ENCODE measurements around the gene COBLL1. TPM values are rescaled to one million over a fixed set of nuclear protein-coding genes. Genes with fewer than 3 reads are reported as not detected.

COBLL1 gene
- total RNA-seq, 1 experiment from 2014 or later, result 5.9 TPM

DNA sequence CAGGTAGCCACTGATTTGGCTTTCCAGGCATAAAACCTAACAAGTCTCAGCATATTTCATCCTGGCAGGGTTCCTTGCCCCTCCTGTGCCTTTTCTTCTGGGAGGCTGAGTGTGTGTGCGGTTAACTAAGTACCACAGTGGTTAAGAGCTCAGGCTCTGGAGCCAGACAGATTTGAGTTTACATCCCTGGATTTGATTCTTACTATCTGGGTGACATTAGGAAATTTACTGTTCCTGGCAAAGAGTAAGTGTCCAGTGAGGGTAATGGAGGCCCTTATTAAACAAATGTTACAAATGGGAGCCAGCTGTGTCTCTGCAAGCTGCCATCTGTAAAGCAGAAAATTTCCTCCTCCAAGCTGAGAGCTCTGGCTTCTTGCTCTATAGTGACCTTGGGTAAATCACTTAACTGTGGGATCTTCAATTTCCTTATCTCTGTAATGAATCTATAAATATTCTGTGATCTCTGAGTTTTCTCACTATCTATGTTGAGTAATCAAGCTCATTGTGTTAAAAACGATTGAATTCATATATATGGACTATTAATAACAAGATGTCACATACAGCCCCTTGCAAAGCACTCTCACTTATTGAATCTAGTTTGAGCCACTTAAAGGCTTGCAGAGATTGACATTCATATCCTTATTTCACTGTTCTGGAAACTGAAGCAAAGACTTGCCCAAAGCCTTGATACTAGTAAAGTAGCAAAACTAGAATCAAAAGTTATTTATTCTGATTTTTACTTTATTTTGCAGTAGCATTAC lies 6.5 kb upstream of the COBLL1 start:
- H2BK120ac ChIP-seq (ENCODE audit: low read depth, low read length, poor library complexity, severe bottlenecking), result no peak overlapping the region
- H3K4me3 Mint-ChIP-seq, result no peak overlapping the region
- H3K36me3 Mint-ChIP-seq (ENCODE audit: insufficient read depth in 1 of 3, low read depth in 3 of 3), result no peaks in the 10 kb centered on the region
- H3K27ac Mint-ChIP-seq, result no peak overlapping the region
- H3K27me3 Mint-ChIP-seq (ENCODE audit: low read depth), result no peaks in the 10 kb centered on the region
- no peak overlapping the region for H3K9ac ChIP-seq (ENCODE audit: extremely low read depth, insufficient read length, low read length)
- H3K4ac ChIP-seq (ENCODE audit: low read depth, low read length), result no peak overlapping the region
- no peak overlapping the region for H4K5ac ChIP-seq (ENCODE audit: insufficient read length, low read depth, low read length)
- H2BK12ac ChIP-seq (ENCODE audit: insufficient read length, low read depth, low read length), result no peak overlapping the region
- H3K23ac ChIP-seq (ENCODE audit: insufficient read length, low read depth, low read length), result no peak overlapping the region
- H3T11ph ChIP-seq (ENCODE audit: low read length), result no peak overlapping the region
- DNase-seq, result no peak
- TF ChIP-seq, protein P1, sequence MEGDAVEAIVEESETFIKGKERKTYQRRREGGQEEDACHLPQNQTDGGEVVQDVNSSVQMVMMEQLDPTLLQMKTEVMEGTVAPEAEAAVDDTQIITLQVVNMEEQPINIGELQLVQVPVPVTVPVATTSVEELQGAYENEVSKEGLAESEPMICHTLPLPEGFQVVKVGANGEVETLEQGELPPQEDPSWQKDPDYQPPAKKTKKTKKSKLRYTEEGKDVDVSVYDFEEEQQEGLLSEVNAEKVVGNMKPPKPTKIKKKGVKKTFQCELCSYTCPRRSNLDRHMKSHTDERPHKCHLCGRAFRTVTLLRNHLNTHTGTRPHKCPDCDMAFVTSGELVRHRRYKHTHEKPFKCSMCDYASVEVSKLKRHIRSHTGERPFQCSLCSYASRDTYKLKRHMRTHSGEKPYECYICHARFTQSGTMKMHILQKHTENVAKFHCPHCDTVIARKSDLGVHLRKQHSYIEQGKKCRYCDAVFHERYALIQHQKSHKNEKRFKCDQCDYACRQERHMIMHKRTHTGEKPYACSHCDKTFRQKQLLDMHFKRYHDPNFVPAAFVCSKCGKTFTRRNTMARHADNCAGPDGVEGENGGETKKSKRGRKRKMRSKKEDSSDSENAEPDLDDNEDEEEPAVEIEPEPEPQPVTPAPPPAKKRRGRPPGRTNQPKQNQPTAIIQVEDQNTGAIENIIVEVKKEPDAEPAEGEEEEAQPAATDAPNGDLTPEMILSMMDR (conservative IDR thresholded peaks at IDR 0.05), result no peak
- H3K4me1 Mint-ChIP-seq, result peaks cover 2 to 8% of the 10 kb centered on the region in 2 experiments; a peak in 2 of 4 replicates
- WGBS (ENCODE audit: extremely low coverage, insufficient read length, low lambda C conversion rate), result no CpG with 5 or more reads among the region's 2 CpGs
- no peaks in the 10 kb centered on the region for H3K27me3 ChIP-seq (ENCODE audit: insufficient read depth, low read length)
- H2AK5ac ChIP-seq (ENCODE audit: insufficient read length, low read length), result no peak overlapping the region
- H3K9me3 ChIP-seq (ENCODE audit: control insufficient read depth, low read depth, low read length), result no peaks in the 10 kb centered on the region
- no peak overlapping the region for H3K27ac ChIP-seq (ENCODE audit: insufficient read length, low read depth, low read length)
- no peak overlapping the region for H2BK20ac ChIP-seq (ENCODE audit: low read depth, low read length, poor library complexity, severe bottlenecking)
- no peak overlapping the region for H2AFZ ChIP-seq (ENCODE audit: low read length)
- no peak overlapping the region for H4K8ac ChIP-seq (replicated peaks; ENCODE audit: insufficient read length, low read depth, low read length)
- H3K4me2 ChIP-seq (ENCODE audit: insufficient read depth, insufficient read length, low read length), result no peak overlapping the region
- no peaks in the 10 kb centered on the region for H4K20me1 ChIP-seq (ENCODE audit: control insufficient read depth, insufficient read depth, insufficient read length)
- H3K23me2 ChIP-seq (ENCODE audit: insufficient read length, low read depth, low read length, poor library complexity, severe bottlenecking), result no peaks in the 10 kb centered on the region
- no peaks in the 10 kb centered on the region for H3K79me1 ChIP-seq (ENCODE audit: insufficient read depth, low read depth, low read length, poor library complexity, severe bottlenecking)
- H3K79me2 ChIP-seq (ENCODE audit: insufficient read depth, low read length), result no peaks in the 10 kb centered on the region
- H2BK5ac ChIP-seq (ENCODE audit: insufficient read length, low read length), result no peak overlapping the region
- no peak overlapping the region for H3K56ac ChIP-seq (ENCODE audit: insufficient read length, low read depth, low read length)
- no peak overlapping the region for H3K14ac ChIP-seq (ENCODE audit: insufficient read depth, low read length)
- no peaks in the 10 kb centered on the region for H3K9me3 Mint-ChIP-seq
- no peaks in the 10 kb centered on the region for H3K4me1 ChIP-seq (ENCODE audit: insufficient read depth, low read length)
- H2BK15ac ChIP-seq (ENCODE audit: low read depth, low read length), result no peak overlapping the region
- H4K91ac ChIP-seq (ENCODE audit: insufficient read length, low read depth, low read length), result no peak overlapping the region
- no peak overlapping the region for H3K18ac ChIP-seq (ENCODE audit: insufficient read length, low read depth, low read length)
